Skin epidermis (tissue), 12 donors: ENCODE results near the gene PARN.

Experiments used
- H3K27ac ChIP-seq, 21 experiments: fragments of 200-600 bp; sonication (generic) in 11 of 21; one replicate each; pipeline ENCODE4 v1.5.0; 2020; ENCODE audit warnings: mild to moderate bottlenecking in 3 of 21, inconsistent platforms in 2 of 21, moderate library complexity in 2 of 21
- H3K4me3 ChIP-seq, 7 experiments: fragments of 200-600 bp; sonication (generic) in 2 of 7; one replicate each; pipeline ENCODE4 v1.5.0; 2020; ENCODE audit warnings: inconsistent platforms in 2 of 7, mild to moderate bottlenecking in 2 of 7, moderate library complexity in 1 of 7

The PARN gene

GRCh38 chr16:14539156-14539555, 90.9 kb downstream of the PARN start:
- Histone ChIP-seq H3K4me3 (no peak overlapping the region), H3K27ac (peak overlapping the region in 3 of 21 experiments; percentile 31 to 48 (median 40))

GRCh38 chr16:14538604-14539003, 91.5 kb downstream of the PARN start:
- peak overlapping the region in 1 of 21 experiments; percentile 40 for H3K27ac ChIP-seq
- no peak overlapping the region for H3K4me3 ChIP-seq

GRCh38 chr16:14531613-14532012, 98.4 kb downstream of the PARN start:
- no peak overlapping the region for H3K27ac ChIP-seq
- H3K4me3 ChIP-seq, result no peak overlapping the region

GRCh38 chr16:14531101-14531500, 99.0 kb downstream of the PARN start:
- H3K27ac ChIP-seq, result no peak overlapping the region
- H3K4me3 ChIP-seq, result no peak overlapping the region

GRCh38 chr16:14530046-14530445, 100.0 kb downstream of the PARN start:
- Histone ChIP-seq H3K27ac (no peak overlapping the region), H3K4me3 (no peak overlapping the region)

- peak overlapping the region in 8 of 21 experiments; percentile 4 to 56 (median 14) for H3K27ac ChIP-seq
- H3K4me3 ChIP-seq, result no peak overlapping the region
Observed at GRCh38 chr16:14529010-14529669, 100.9 kb downstream of the PARN start.

- peak overlapping the region in 13 of 21 experiments; percentile 3 to 59 (median 32) for H3K27ac ChIP-seq
Observed at GRCh38 chr16:14528306-14528705, 101.8 kb downstream of the PARN start.

GRCh38 chr16:14527411-14528044, 102.5 kb downstream of the PARN start:
- Histone ChIP-seq H3K4me3 (no peak overlapping the region), H3K27ac (peak overlapping the region in 11 of 21 experiments; percentile 7 to 59 (median 39))

More at GRCh38 chr16:14528306-14528705, 101.8 kb downstream of the PARN start:
- no peak overlapping the region for H3K4me3 ChIP-seq

- Histone ChIP-seq H3K27ac (no peak overlapping the region), H3K4me3 (no peak overlapping the region)
Observed at GRCh38 chr16:14525596-14525995, 104.5 kb downstream of the PARN start.

- no peak overlapping the region for H3K4me3 ChIP-seq
Observed at GRCh38 chr16:14524979-14525378, 105.1 kb downstream of the PARN start.

GRCh38 chr16:14523632-14524031, 106.4 kb downstream of the PARN start:
- Histone ChIP-seq H3K27ac (no peak overlapping the region), H3K4me3 (no peak overlapping the region)

More at GRCh38 chr16:14524979-14525378, 105.1 kb downstream of the PARN start:
- H3K27ac ChIP-seq, result no peak overlapping the region

- H3K4me3 ChIP-seq, result no peak overlapping the region
- no peak overlapping the region for H3K27ac ChIP-seq
Observed at GRCh38 chr16:14522671-14523070, 107.4 kb downstream of the PARN start.

- H3K27ac ChIP-seq, result no peak overlapping the region
- H3K4me3 ChIP-seq, result no peak overlapping the region
Observed at GRCh38 chr16:14520753-14521152, 109.3 kb downstream of the PARN start.

GRCh38 chr16:14514967-14515366, 115.1 kb downstream of the PARN start:
- H3K4me3 ChIP-seq, result no peak overlapping the region
- H3K27ac ChIP-seq, result no peak overlapping the region

- Histone ChIP-seq H3K27ac (no peak overlapping the region), H3K4me3 (no peak overlapping the region)
Observed at GRCh38 chr16:14513389-14514107, 116.5 kb downstream of the PARN start.

GRCh38 chr16:14511800-14512135, 118.3 kb downstream of the PARN start:
- Histone ChIP-seq H3K27ac (peak overlapping the region in 5 of 21 experiments; percentile 30 to 65 (median 46)), H3K4me3 (no peak overlapping the region)

GRCh38 chr16:14510939-14511799, 118.9 kb downstream of the PARN start:
- Histone ChIP-seq H3K4me3 (no peak overlapping the region), H3K27ac (peak overlapping the region in 9 of 21 experiments; percentile 28 to 65 (median 34))

- H3K27ac ChIP-seq, result peak overlapping the region in 9 of 21 experiments; percentile 18 to 52 (median 31)
Observed at GRCh38 chr16:14510581-14510938, 119.5 kb downstream of the PARN start.

GRCh38 chr16:14509675-14510132, 120.4 kb downstream of the PARN start:
- Histone ChIP-seq H3K4me3 (no peak overlapping the region), H3K27ac (peak overlapping the region in 7 of 21 experiments; percentile 8 to 52 (median 30))

More at GRCh38 chr16:14510581-14510938, 119.5 kb downstream of the PARN start:
- H3K4me3 ChIP-seq, result no peak overlapping the region

- peak overlapping the region in 3 of 21 experiments; percentile 25 to 52 (median 39) for H3K27ac ChIP-seq
- H3K4me3 ChIP-seq, result no peak overlapping the region
Observed at GRCh38 chr16:14509055-14509454, 121.0 kb downstream of the PARN start.
